ENCODE measurements around the gene CCDC85B. TPM values are rescaled to one million over a fixed set of nuclear protein-coding genes. Genes with fewer than 3 reads are reported as not detected.

The CCDC85B gene
- total and polyA plus RNA-seq, 2 of the 13 experiments (the other 11 are each of a cell fraction or from before 2014, with no cell fraction given) = 8.2 to 19.5 TPM

- Histone ChIP-seq H3K4me3 (replicated peaks in 1 of 3; ENCODE audit: insufficient read depth in 1 of 3, low read depth in 2 of 3, low read length in 3 of 3) (peak overlapping the region; percentile 76 to 80 (median 79)), H2AFZ (ENCODE audit: low read length) (no peak overlapping the region), H3K27ac (ENCODE audit: extremely low read length, insufficient read depth, low read length) (no peak overlapping the region), H3K9ac (ENCODE audit: insufficient read depth, low read depth, low read length) (peak overlapping the region; percentile 68), H3K36me3 (replicated peaks in 1 of 2; ENCODE audit: control insufficient read depth in 1 of 2, insufficient read depth in 2 of 2, low read length in 2 of 2) (no peaks in the 10 kb centered on the region; a peak in 1 of 5 replicates), H3K27me3 (ENCODE audit: control insufficient read depth in 1 of 2, insufficient read depth in 2 of 2, low read length in 2 of 2) (no peaks in the 10 kb centered on the region), H3K4me2 (ENCODE audit: low read depth, low read length) (peak overlapping the region; percentile 93), H3K9me3 (ENCODE audit: low read length) (no peaks in the 10 kb centered on the region), H3K79me2 (ENCODE audit: insufficient read depth, low read length) (peaks cover 11% of the 10 kb centered on the region), H3K4me1 (ENCODE audit: insufficient read depth, low read length) (peaks cover 40% of the 10 kb centered on the region), H4K20me1 (ENCODE audit: insufficient read depth, low read length) (no peaks in the 10 kb centered on the region)
- ATAC-seq (no peak), DNase-seq (ENCODE audit: low spot score) (no peak), FAIRE-seq (no peak)
- no peak; the same call in 1 of the 2 replicates for TF ChIP-seq ZNF784 (CRISPR knock-in tag; IDR thresholded peaks at IDR 0.05; ENCODE audit: borderline replicate concordance)
- no peak for TF ChIP-seq MTA1 (CRISPR knock-in tag; IDR thresholded peaks at IDR 0.05; ENCODE audit: borderline replicate concordance)
- 0 out of 2 replicates have a peak, but pooled peaks have one; percentile 12 for TF ChIP-seq ZNF263 (CRISPR knock-in tag; IDR thresholded peaks at IDR 0.05)
- no peak for TF ChIP-seq ZNF674 (CRISPR knock-in tag; IDR thresholded peaks at IDR 0.05; ENCODE audit: low read depth)
- no peak for TF ChIP-seq RBAK (CRISPR knock-in tag; IDR thresholded peaks at IDR 0.05)
- 0 out of 2 replicates have a peak, but pooled peaks have one; percentile 69 for TF ChIP-seq ZNF253 (CRISPR knock-in tag; IDR thresholded peaks at IDR 0.05; ENCODE audit: borderline replicate concordance)
- TF ChIP-seq NFKB2 (CRISPR knock-in tag; IDR thresholded peaks at IDR 0.05; ENCODE audit: borderline replicate concordance) = no peak
- 0 out of 2 replicates have a peak, but pooled peaks have one; percentile 10 for TF ChIP-seq HNF1B (CRISPR knock-in tag; IDR thresholded peaks at IDR 0.05)
- TF ChIP-seq THRA (CRISPR knock-in tag; IDR thresholded peaks at IDR 0.05; ENCODE audit: borderline replicate concordance) = no peak
- TF ChIP-seq ZNF296 (CRISPR knock-in tag; conservative IDR thresholded peaks at IDR 0.05) = no peak
- no peak for TF ChIP-seq PHB2 (IDR thresholded peaks at IDR 0.05; ENCODE audit: partially characterized antibody)
- no TSS peak for BruUV-seq (replicated peaks)
- ChIA-PET CTCF (ENCODE audit: low intra/inter-chr PET ratio, low total read pairs) (no interaction called here), POLR2A (interaction anchor here (1.4 kb wide), 1 partner anchor 30 kb away, joined by 4 read pairs; the partner anchor contains the start of gene CCDC85B)
- intact Hi-C loops (cut with micrococcal nuclease; ENCODE audit: unreplicated experiment) (no loop called here), in situ Hi-C loops (cut with HindIII; ENCODE audit: extremely low pct_ligation_motif_present, low pct_unique_long_range_greater_than_20kb) (no loop called here)
- WGBS (ENCODE audit: low lambda C conversion rate) = 73% methylated on average over 15 of the region's 15 CpGs
Measured at GRCh38 chr11:65920372-65920802, 29.9 kb downstream of the CCDC85B start.

Data from HepG2 (cell line).